ENCODE data around the gene BMP15.

BMP15 gene

DNA sequence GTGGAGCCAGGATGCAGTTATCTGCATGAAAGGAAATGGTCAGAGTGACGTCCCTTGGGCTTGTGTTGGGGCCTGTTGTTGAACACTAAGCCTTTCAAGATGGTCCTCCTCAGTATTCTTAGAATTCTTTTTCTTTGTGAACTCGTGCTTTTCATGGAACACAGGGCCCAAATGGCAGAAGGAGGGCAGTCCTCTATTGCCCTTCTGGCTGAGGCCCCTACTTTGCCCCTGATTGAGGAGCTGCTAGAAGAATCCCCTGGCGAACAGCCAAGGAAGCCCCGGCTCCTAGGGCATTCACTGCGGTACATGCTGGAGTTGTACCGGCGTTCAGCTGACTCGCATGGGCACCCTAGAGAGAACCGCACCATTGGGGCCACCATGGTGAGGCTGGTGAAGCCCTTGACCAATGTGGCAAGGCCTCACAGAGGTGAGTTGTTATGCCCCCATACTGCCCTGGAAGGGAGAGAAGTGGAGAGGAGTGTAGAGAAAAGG, at the start of gene BMP15:
Gene BMP15, plus strand, starts transcription at position 51 of the 492 bp plus-strand sequence. Its CDS starts 49 bp downstream, at position 100.
- H3K9me3 ChIP-seq (ENCODE audit: severe bottlenecking): no peaks in the 10 kb centered on the region
- H3K27me3 ChIP-seq (ENCODE audit: insufficient read depth, poor library complexity, severe bottlenecking): no peaks in the 10 kb centered on the region
- no peaks in the 10 kb centered on the region for H3K36me3 ChIP-seq (ENCODE audit: low read depth)
- DNase-seq (ENCODE audit: low spot score) (no peak), ATAC-seq (ENCODE audit: low read depth) (no peak)
- TF ChIP-seq, protein P1, sequence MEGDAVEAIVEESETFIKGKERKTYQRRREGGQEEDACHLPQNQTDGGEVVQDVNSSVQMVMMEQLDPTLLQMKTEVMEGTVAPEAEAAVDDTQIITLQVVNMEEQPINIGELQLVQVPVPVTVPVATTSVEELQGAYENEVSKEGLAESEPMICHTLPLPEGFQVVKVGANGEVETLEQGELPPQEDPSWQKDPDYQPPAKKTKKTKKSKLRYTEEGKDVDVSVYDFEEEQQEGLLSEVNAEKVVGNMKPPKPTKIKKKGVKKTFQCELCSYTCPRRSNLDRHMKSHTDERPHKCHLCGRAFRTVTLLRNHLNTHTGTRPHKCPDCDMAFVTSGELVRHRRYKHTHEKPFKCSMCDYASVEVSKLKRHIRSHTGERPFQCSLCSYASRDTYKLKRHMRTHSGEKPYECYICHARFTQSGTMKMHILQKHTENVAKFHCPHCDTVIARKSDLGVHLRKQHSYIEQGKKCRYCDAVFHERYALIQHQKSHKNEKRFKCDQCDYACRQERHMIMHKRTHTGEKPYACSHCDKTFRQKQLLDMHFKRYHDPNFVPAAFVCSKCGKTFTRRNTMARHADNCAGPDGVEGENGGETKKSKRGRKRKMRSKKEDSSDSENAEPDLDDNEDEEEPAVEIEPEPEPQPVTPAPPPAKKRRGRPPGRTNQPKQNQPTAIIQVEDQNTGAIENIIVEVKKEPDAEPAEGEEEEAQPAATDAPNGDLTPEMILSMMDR (IDR thresholded peaks at IDR 0.05; ENCODE audit: poor library complexity, severe bottlenecking): no peak
- H3K27ac ChIP-seq (ENCODE audit: poor library complexity, severe bottlenecking): no peak within 1 kb of the TSS
- H3K4me1 ChIP-seq (ENCODE audit: insufficient read depth, poor library complexity, severe bottlenecking): no peaks in the 10 kb centered on the region
- H3K4me3 ChIP-seq (ENCODE audit: severe bottlenecking): no peak within 1 kb of the TSS

DNA sequence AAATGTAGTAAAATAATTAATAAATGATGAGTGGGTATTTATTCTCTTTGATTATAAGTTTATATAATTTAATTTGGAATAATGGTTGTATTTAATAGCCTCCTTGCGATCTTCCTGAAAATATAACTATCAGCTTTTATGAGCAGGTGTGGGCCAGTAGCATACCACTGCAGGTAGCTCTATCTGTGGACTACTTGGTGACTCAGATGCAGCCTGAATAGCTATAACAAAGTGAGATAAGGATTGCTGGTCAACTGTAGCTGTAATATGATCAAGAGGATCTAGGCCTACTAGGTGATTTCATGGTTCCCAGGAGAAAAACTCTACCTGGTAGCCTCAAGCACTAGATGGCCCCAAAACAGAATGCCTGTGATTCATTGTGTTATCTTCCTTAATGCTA, 47.1 kb upstream of the BMP15 start:
- Histone ChIP-seq H3K9me3 (ENCODE audit: severe bottlenecking) (no peaks in the 10 kb centered on the region), H3K27me3 (ENCODE audit: insufficient read depth, poor library complexity, severe bottlenecking) (no peaks in the 10 kb centered on the region), H3K4me3 (ENCODE audit: severe bottlenecking) (no peak overlapping the region), H3K27ac (ENCODE audit: poor library complexity, severe bottlenecking) (no peak overlapping the region), H3K4me1 (ENCODE audit: insufficient read depth, poor library complexity, severe bottlenecking) (no peaks in the 10 kb centered on the region), H3K36me3 (ENCODE audit: low read depth) (no peaks in the 10 kb centered on the region)
- ATAC-seq (ENCODE audit: low read depth) (no peak), DNase-seq (ENCODE audit: low spot score) (no peak)
- TF ChIP-seq, protein P1 (IDR thresholded peaks at IDR 0.05; ENCODE audit: poor library complexity, severe bottlenecking): no peak

DNA sequence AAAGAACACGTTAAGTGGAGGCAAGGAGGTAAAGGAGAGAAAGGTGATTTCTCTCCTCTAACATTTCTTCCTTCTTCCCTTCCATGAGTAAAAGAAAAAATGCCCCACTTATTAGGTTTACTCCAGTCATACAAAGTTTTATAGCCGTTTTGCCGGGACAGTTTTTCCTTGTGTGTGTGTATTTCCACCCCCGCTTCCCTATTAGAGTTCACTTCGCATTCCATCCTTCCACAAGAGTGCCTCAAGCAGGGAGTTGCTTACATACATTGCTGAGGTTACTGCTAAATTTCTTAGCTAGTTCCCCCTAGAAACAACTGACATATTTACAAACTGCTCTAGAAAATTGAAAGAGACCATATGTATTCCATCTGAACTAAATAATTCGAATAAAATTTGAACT, 45.2 kb upstream of the BMP15 start:
- no peaks in the 10 kb centered on the region for H3K4me1 ChIP-seq (ENCODE audit: insufficient read depth, poor library complexity, severe bottlenecking)
- H3K9me3 ChIP-seq (ENCODE audit: severe bottlenecking): no peaks in the 10 kb centered on the region
- no peak for DNase-seq (ENCODE audit: low spot score)
- H3K27ac ChIP-seq (ENCODE audit: poor library complexity, severe bottlenecking): no peak overlapping the region
- ATAC-seq (ENCODE audit: low read depth): no peak
- no peak overlapping the region for H3K4me3 ChIP-seq (ENCODE audit: severe bottlenecking)
- TF ChIP-seq, protein P1 (IDR thresholded peaks at IDR 0.05; ENCODE audit: poor library complexity, severe bottlenecking): no peak
- H3K36me3 ChIP-seq (ENCODE audit: low read depth): no peaks in the 10 kb centered on the region
- H3K27me3 ChIP-seq (ENCODE audit: insufficient read depth, poor library complexity, severe bottlenecking): no peaks in the 10 kb centered on the region

- H3K27ac ChIP-seq (ENCODE audit: poor library complexity, severe bottlenecking): no peak overlapping the region
- TF ChIP-seq, protein P1 (IDR thresholded peaks at IDR 0.05; ENCODE audit: poor library complexity, severe bottlenecking): no peak
- no peak overlapping the region for H3K4me3 ChIP-seq (ENCODE audit: severe bottlenecking)
- no peak for DNase-seq (ENCODE audit: low spot score)
- ATAC-seq (ENCODE audit: low read depth): no peak
- H3K4me1 ChIP-seq (ENCODE audit: insufficient read depth, poor library complexity, severe bottlenecking): no peaks in the 10 kb centered on the region
- H3K27me3 ChIP-seq (ENCODE audit: insufficient read depth, poor library complexity, severe bottlenecking): no peaks in the 10 kb centered on the region
- H3K9me3 ChIP-seq (ENCODE audit: severe bottlenecking): no peaks in the 10 kb centered on the region
- H3K36me3 ChIP-seq (ENCODE audit: low read depth): no peaks in the 10 kb centered on the region
Measured at GRCh38 chrX:50871922-50872453, 38.5 kb upstream of the BMP15 start.

- Histone ChIP-seq H3K4me1 (ENCODE audit: insufficient read depth, poor library complexity, severe bottlenecking) (no peaks in the 10 kb centered on the region), H3K27ac (ENCODE audit: poor library complexity, severe bottlenecking) (no peak overlapping the region), H3K36me3 (ENCODE audit: low read depth) (no peaks in the 10 kb centered on the region), H3K27me3 (ENCODE audit: insufficient read depth, poor library complexity, severe bottlenecking) (no peaks in the 10 kb centered on the region), H3K9me3 (ENCODE audit: severe bottlenecking) (no peaks in the 10 kb centered on the region), H3K4me3 (ENCODE audit: severe bottlenecking) (no peak overlapping the region)
- no peak for DNase-seq (ENCODE audit: low spot score)
- TF ChIP-seq, protein P1 (IDR thresholded peaks at IDR 0.05; ENCODE audit: poor library complexity, severe bottlenecking): no peak
- ATAC-seq (ENCODE audit: low read depth): no peak
Measured at GRCh38 chrX:50874876-50875275, 35.7 kb upstream of the BMP15 start.

All from RWPE2 (cell line).